ENCODE results near the gene ADAM17.

DNA sequence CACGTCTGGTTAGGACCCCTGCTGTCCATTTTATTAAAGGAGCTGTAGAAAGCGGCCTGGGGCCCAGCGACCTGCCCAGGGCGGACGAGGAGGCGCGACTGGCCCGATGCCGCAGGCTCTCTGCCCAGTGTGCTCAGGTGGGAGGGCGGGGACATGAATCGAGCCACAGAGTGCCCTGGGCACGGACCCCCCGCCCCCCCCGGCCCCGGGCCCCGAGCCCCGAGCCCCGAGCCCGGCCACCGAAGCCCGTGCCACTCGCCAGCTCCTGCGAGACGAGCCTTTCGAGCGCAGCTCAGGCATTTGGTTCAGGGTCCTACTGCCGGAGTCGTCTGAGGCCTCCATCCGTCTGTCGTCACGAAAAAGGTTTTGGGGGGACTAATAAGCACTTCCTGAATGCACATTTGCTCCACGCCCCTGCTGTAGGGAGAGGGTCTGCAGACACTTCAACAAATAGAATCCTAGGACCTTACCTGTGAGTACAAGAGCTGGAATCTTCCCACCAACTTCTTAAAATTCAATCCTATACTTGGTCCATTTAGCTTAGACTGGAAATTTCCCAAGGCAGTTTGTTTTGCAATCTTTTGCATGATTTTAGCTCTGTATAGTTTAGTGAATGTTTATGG, 602 bp upstream of the ADAM17 start:
- TF ChIP-seq, protein P1, sequence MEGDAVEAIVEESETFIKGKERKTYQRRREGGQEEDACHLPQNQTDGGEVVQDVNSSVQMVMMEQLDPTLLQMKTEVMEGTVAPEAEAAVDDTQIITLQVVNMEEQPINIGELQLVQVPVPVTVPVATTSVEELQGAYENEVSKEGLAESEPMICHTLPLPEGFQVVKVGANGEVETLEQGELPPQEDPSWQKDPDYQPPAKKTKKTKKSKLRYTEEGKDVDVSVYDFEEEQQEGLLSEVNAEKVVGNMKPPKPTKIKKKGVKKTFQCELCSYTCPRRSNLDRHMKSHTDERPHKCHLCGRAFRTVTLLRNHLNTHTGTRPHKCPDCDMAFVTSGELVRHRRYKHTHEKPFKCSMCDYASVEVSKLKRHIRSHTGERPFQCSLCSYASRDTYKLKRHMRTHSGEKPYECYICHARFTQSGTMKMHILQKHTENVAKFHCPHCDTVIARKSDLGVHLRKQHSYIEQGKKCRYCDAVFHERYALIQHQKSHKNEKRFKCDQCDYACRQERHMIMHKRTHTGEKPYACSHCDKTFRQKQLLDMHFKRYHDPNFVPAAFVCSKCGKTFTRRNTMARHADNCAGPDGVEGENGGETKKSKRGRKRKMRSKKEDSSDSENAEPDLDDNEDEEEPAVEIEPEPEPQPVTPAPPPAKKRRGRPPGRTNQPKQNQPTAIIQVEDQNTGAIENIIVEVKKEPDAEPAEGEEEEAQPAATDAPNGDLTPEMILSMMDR (optimal IDR thresholded peaks at IDR 0.05 in 1 of 3, IDR thresholded peaks at IDR 0.05 in 1 of 3, conservative IDR thresholded peaks at IDR 0.05 in 1 of 3; ENCODE audit: extremely low read depth in 1 of 3, insufficient read depth in 2 of 3, low read length in 3 of 3), result no peak
- no peak for TF ChIP-seq EZH2 (IDR thresholded peaks at IDR 0.05; ENCODE audit: low read length)

All from keratinocyte (primary cell).